PFSK-1 (cell line): ENCODE results near the gene MRPL27.

ENCODE experiments used
- FOXP2 ChIP-seq: optimal IDR thresholded peaks from 2 replicates; pipeline ENCODE3; 2011; ENCODE audit warnings: borderline replicate concordance, control low read depth, inconsistent platforms; ENCODE audit not compliant: insufficient read depth; ENCODE audit errors: extremely low read length, extremely low read depth
- POLR2AphosphoS5 ChIP-seq: IDR thresholded peaks from 2 replicates; pipeline ENCODE4 v1.6.1; 2012; ENCODE audit warnings: low read depth, mild to moderate bottlenecking, control low read depth, low read length, moderate library complexity
- SIN3A ChIP-seq: IDR thresholded peaks from 2 replicates; pipeline ENCODE4 v1.6.1; 2012; ENCODE audit warnings: mild to moderate bottlenecking, low read length, moderate library complexity, borderline replicate concordance; ENCODE audit not compliant: insufficient read depth
- TAF1 ChIP-seq: IDR thresholded peaks from 2 replicates; pipeline ENCODE4 v1.6.1; 2012; ENCODE audit warnings: low read length, control low read depth, borderline replicate concordance; ENCODE audit not compliant: insufficient read depth
- TF ChIP-seq, protein P1 (sequence below), 2 experiments: IDR thresholded peaks; 2 replicates each; pipeline versions ENCODE4 v1.6.1 to v1.8.0; 2011 to 2012; ENCODE audit warnings: low read depth in 2 of 2, low read length in 2 of 2, control low read depth in 1 of 2, inconsistent platforms in 1 of 2, mild to moderate bottlenecking in 1 of 2, moderate library complexity in 1 of 2; ENCODE audit not compliant: insufficient read depth in 1 of 2

The MRPL27 gene

DNA sequence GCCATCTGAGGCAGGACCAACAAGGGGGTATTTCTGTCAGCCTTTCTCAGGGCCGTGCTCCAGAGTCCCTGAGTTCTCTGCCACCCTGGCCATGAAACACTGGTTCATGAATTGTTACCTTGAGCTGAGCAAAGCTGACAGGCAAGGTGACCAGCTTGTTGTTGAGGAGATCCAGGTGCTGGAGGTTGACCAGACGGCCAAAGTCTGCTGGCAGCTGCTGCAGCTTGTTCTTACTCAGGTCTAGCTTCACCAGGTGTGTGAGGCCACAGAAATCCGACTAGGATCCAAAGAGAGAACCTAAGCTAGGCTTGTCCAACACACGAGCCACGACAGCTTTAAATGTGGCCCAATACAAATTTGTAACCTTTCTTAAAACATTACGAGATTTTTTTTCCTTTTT lies 19.6 kb upstream of the MRPL27 start:
- TF ChIP-seq SIN3A (no peak), TAF1 (no peak), FOXP2 (no peak), POLR2AphosphoS5 (no peak)

DNA sequence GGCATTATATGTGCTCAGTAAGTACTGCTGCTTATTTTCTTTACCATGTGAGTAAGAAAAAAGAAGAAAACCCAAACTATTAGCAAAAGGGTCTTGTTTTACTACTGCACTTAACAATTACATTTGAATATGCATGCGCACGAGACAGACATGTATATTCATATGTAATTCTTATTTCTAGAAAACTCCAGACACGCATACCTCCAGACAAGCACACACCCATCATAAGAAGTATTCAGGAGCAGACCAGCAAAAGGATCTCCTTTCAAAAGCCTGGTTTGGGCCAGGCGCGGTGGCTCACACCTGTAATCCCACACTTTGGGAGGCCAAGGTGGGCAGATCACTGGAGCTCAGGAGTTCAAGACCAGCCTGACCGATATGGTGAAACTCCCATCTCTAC lies 16.6 kb upstream of the MRPL27 start:
- TF ChIP-seq TAF1 = no peak
- TF ChIP-seq, protein P1, sequence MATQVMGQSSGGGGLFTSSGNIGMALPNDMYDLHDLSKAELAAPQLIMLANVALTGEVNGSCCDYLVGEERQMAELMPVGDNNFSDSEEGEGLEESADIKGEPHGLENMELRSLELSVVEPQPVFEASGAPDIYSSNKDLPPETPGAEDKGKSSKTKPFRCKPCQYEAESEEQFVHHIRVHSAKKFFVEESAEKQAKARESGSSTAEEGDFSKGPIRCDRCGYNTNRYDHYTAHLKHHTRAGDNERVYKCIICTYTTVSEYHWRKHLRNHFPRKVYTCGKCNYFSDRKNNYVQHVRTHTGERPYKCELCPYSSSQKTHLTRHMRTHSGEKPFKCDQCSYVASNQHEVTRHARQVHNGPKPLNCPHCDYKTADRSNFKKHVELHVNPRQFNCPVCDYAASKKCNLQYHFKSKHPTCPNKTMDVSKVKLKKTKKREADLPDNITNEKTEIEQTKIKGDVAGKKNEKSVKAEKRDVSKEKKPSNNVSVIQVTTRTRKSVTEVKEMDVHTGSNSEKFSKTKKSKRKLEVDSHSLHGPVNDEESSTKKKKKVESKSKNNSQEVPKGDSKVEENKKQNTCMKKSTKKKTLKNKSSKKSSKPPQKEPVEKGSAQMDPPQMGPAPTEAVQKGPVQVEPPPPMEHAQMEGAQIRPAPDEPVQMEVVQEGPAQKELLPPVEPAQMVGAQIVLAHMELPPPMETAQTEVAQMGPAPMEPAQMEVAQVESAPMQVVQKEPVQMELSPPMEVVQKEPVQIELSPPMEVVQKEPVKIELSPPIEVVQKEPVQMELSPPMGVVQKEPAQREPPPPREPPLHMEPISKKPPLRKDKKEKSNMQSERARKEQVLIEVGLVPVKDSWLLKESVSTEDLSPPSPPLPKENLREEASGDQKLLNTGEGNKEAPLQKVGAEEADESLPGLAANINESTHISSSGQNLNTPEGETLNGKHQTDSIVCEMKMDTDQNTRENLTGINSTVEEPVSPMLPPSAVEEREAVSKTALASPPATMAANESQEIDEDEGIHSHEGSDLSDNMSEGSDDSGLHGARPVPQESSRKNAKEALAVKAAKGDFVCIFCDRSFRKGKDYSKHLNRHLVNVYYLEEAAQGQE (IDR thresholded peaks at IDR 0.05; ENCODE audit: insufficient read depth in 1 of 2, low read depth in 2 of 2, low read length in 2 of 2) = no peak
- TF ChIP-seq SIN3A = no peak

DNA sequence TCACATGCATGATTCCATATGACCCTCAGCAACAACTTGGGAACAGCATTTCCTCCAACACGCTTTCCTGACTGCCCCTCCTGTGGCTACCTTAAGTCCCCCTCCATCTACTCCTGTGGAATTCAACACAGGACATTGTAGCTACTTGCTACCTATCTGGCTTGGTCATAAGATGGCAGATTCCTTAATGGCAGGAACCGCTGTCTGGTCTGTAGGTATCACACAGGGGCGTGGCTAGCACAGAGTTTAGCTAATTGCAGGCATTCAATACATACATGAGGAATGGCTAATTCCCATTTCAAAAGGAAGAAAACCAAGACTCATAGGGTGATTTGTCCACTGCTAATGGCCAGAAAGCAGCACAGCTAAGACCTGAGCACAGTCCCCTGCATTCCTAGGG lies 15.7 kb upstream of the MRPL27 start:
- TF ChIP-seq, protein P1 (IDR thresholded peaks at IDR 0.05; ENCODE audit: insufficient read depth in 1 of 2, low read depth in 2 of 2, low read length in 2 of 2) = no peak
- no peak for TF ChIP-seq TAF1
- TF ChIP-seq FOXP2 = no peak
- no peak for TF ChIP-seq SIN3A
- TF ChIP-seq POLR2AphosphoS5 = no peak

DNA sequence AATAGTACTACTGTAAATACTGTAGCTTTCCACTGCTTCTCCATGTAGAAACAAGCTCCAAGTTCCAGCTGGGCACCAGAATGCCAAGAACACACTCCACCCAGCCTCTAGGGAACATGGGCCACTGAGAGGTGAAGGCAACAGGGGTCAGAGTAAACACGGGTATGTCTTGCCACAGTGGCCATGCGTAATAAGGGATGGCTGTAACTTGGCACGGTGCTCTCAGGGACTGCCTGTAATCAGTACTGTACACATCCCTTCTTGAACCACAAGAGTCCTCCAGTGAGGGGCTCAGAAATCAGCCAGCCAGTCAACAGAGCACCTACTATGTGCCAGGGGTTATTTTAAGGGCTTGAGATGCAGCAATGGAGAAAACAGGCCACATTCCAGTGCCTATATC lies 13.5 kb upstream of the MRPL27 start:
- TF ChIP-seq, protein P1 (IDR thresholded peaks at IDR 0.05; ENCODE audit: insufficient read depth in 1 of 2, low read depth in 2 of 2, low read length in 2 of 2) = no peak
- no peak for TF ChIP-seq TAF1
- TF ChIP-seq SIN3A = no peak
- no peak for TF ChIP-seq FOXP2
- no peak; the same call in 1 of the 2 replicates for TF ChIP-seq POLR2AphosphoS5

DNA sequence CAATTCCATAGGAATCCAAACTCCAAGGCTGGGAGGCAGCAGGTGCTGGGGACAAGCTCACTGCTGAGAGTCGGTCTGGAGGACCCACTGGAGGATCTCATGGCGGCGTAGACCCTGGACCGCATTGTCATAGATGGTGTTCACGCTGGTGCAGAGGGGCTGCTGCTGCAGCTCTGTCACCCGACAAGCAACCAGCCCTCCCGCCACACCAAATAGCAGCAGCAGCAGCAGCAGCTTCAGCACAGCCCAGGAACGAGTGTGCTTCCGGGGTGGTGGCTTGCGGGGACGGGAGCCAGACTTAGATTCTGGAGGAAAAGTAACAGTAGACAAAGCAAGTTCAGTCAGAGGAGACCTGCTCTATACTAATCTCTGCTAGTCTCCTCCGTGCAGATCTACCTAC lies 9.9 kb upstream of the MRPL27 start:
- TF ChIP-seq, protein P1 (IDR thresholded peaks at IDR 0.05; ENCODE audit: insufficient read depth in 1 of 2, low read depth in 2 of 2, low read length in 2 of 2) = no peak
- TF ChIP-seq POLR2AphosphoS5 (no peak), FOXP2 (no peak), TAF1 (no peak), SIN3A (no peak)
